Measurements from ENCODE around the gene TOX3. TPM values are rescaled to one million over a fixed set of nuclear protein-coding genes. Genes with fewer than 3 reads are reported as not detected.

The TOX3 gene
- total and polyA plus RNA-seq, 7 experiments from 2014 or later: not detected

GRCh38 chr16:52416888-52417287 is 130.1 kb downstream of the TOX3 start:
- H3K9me3 ChIP-seq (ENCODE audit: control insufficient read depth in 2 of 3, low read length in 3 of 3): no peaks in the 10 kb centered on the region
- DNase-seq: no peak
- no peaks in the 10 kb centered on the region for H3K4me1 ChIP-seq (ENCODE audit: control insufficient read depth in 2 of 2, insufficient read depth in 2 of 2, low read length in 2 of 2)
- H3K36me3 ChIP-seq (ENCODE audit: control insufficient read depth in 2 of 3, insufficient read depth in 3 of 3, low read length in 3 of 3): no peaks in the 10 kb centered on the region
- Mint-ChIP-seq H3K9me3 (peaks cover 2 to 33% (median 13%) of the 10 kb centered on the region in 11 donors), H3K4me3 (no peak overlapping the region), H3K4me1 (no peaks in the 10 kb centered on the region), H3K27me3 (peaks cover 0 to 10% (median 0%) of the 10 kb centered on the region in 5 donors), H3K27ac (no peak overlapping the region), H3K36me3 (no peaks in the 10 kb centered on the region)
- H3K27me3 ChIP-seq (ENCODE audit: control insufficient read depth in 2 of 2, insufficient read depth in 2 of 2, low read length in 2 of 2): no peaks in the 10 kb centered on the region
- H3K4me3 ChIP-seq (ENCODE audit: low read length): no peak overlapping the region
- no peak overlapping the region for H3K27ac ChIP-seq (ENCODE audit: low read depth, low read length)
- no peak for ATAC-seq
- intact Hi-C loops (cut with micrococcal nuclease): no loop called here
- CTCF ChIA-PET: no interaction called here
- POLR2A ChIA-PET: no interaction called here

GRCh38 chr16:52411011-52411410 is 135.9 kb downstream of the TOX3 start:
- no peaks in the 10 kb centered on the region for H3K27me3 ChIP-seq (ENCODE audit: control insufficient read depth in 2 of 2, insufficient read depth in 2 of 2, low read length in 2 of 2)
- POLR2A ChIA-PET: no interaction called here
- H3K4me1 ChIP-seq (ENCODE audit: control insufficient read depth in 2 of 2, insufficient read depth in 2 of 2, low read length in 2 of 2): no peaks in the 10 kb centered on the region
- no peak overlapping the region for H3K27ac ChIP-seq (ENCODE audit: low read depth, low read length)
- CTCF ChIA-PET: no interaction called here
- H3K4me3 ChIP-seq (ENCODE audit: low read length): no peak overlapping the region
- no peaks in the 10 kb centered on the region for H3K36me3 Mint-ChIP-seq
- H3K9me3 ChIP-seq (ENCODE audit: control insufficient read depth in 2 of 3, low read length in 3 of 3): no peaks in the 10 kb centered on the region
- no peak overlapping the region for H3K27ac Mint-ChIP-seq
- peaks cover 1 to 12% (median 4%) of the 10 kb centered on the region in 11 donors for H3K9me3 Mint-ChIP-seq
- no peaks in the 10 kb centered on the region for H3K27me3 Mint-ChIP-seq
- no peaks in the 10 kb centered on the region for H3K4me1 Mint-ChIP-seq
- no peak overlapping the region for H3K4me3 Mint-ChIP-seq
- intact Hi-C loops (cut with micrococcal nuclease): no loop called here
- H3K36me3 ChIP-seq (ENCODE audit: control insufficient read depth in 2 of 3, insufficient read depth in 3 of 3, low read length in 3 of 3): no peaks in the 10 kb centered on the region
- no peak for DNase-seq
- no peak for ATAC-seq

DNA sequence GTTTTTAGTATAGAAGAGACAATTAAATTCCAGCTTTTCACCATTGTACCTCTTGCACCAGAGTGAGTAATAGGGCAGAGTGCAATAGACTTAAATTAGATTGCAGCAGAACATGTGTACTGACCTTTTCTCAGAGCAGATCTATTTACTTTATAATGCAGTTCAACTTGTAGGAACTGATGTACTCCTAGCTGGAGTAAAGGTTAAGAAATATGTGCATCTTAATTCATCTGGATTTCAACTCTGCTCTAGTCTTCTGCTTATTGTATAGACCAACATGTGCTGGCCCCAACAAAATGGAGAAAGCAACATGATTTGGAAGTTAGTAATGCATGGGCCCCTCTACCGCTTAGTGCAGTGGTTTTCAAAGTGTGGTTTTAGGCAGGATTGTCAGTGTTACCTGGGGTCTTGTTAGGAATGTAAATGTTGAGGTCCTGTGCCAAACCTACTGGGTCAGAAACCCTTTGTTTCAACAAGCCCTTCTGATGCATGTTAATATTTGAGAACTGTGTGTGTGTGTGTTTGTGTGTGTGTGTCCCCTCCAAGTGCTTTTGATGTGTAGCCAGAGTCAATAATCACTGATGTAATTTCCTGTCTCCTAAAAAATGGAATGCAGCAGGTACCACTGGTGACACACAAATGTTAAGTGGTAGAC is 138.6 kb downstream of the TOX3 start:
- DNase-seq (no peak), ATAC-seq (no peak)
- ChIA-PET POLR2A (no interaction called here), CTCF (no interaction called here)
- Mint-ChIP-seq H3K36me3 (no peaks in the 10 kb centered on the region), H3K27ac (no peak overlapping the region), H3K27me3 (no peaks in the 10 kb centered on the region), H3K4me3 (no peak overlapping the region), H3K4me1 (no peaks in the 10 kb centered on the region), H3K9me3 (peaks cover 0 to 15% (median 5%) of the 10 kb centered on the region in 11 donors)
- H3K9me3 ChIP-seq (ENCODE audit: control insufficient read depth in 2 of 3, low read length in 3 of 3): peaks cover 0 to 3% (median 0%) of the 10 kb centered on the region in 3 experiments
- no peaks in the 10 kb centered on the region for H3K4me1 ChIP-seq (ENCODE audit: control insufficient read depth in 2 of 2, insufficient read depth in 2 of 2, low read length in 2 of 2)
- H3K27ac ChIP-seq (ENCODE audit: low read depth, low read length): no peak overlapping the region
- no peaks in the 10 kb centered on the region for H3K36me3 ChIP-seq (ENCODE audit: control insufficient read depth in 2 of 3, insufficient read depth in 3 of 3, low read length in 3 of 3)
- H3K27me3 ChIP-seq (ENCODE audit: control insufficient read depth in 2 of 2, insufficient read depth in 2 of 2, low read length in 2 of 2): no peaks in the 10 kb centered on the region
- intact Hi-C loops (cut with micrococcal nuclease): no loop called here
- H3K4me3 ChIP-seq (ENCODE audit: low read length): no peak overlapping the region

DNA sequence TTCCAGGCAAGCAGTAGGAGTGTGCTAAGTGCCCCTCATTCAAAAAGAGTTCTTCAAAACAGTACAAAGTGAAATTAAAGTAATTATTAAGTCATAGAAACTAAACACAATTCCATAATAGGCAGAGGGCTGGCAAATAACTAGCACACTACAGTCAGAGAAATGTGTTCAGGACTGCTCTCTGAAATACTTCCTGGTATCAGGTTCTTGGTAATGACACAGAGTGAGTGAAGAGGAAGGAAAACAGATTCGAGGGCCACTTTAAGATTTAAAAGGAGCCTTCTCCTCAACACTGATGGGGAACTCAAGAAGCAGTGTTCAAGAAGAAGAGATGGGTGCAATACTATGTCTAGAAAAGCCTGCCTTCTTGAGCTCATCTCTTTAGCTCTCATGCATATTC is 139.2 kb downstream of the TOX3 start:
- ChIA-PET POLR2A (no interaction called here), CTCF (no interaction called here)
- H3K4me3 Mint-ChIP-seq: no peak overlapping the region
- intact Hi-C loops (cut with micrococcal nuclease): no loop called here
- Histone ChIP-seq H3K4me1 (ENCODE audit: control insufficient read depth in 2 of 2, insufficient read depth in 2 of 2, low read length in 2 of 2) (no peaks in the 10 kb centered on the region), H3K9me3 (ENCODE audit: control insufficient read depth in 2 of 3, low read length in 3 of 3) (peaks cover 0 to 3% (median 0%) of the 10 kb centered on the region in 3 experiments), H3K36me3 (ENCODE audit: control insufficient read depth in 2 of 3, insufficient read depth in 3 of 3, low read length in 3 of 3) (no peaks in the 10 kb centered on the region), H3K27ac (ENCODE audit: low read depth, low read length) (no peak overlapping the region), H3K4me3 (ENCODE audit: low read length) (no peak overlapping the region), H3K27me3 (ENCODE audit: control insufficient read depth in 2 of 2, insufficient read depth in 2 of 2, low read length in 2 of 2) (no peaks in the 10 kb centered on the region)
- DNase-seq (no peak), ATAC-seq (no peak)
- no peaks in the 10 kb centered on the region for H3K36me3 Mint-ChIP-seq
- no peaks in the 10 kb centered on the region for H3K27me3 Mint-ChIP-seq
- H3K9me3 Mint-ChIP-seq: peaks cover 0 to 17% (median 6%) of the 10 kb centered on the region in 11 donors
- no peaks in the 10 kb centered on the region for H3K4me1 Mint-ChIP-seq
- no peak overlapping the region for H3K27ac Mint-ChIP-seq

GRCh38 chr16:52405441-52405840 is 141.5 kb downstream of the TOX3 start:
- no peaks in the 10 kb centered on the region for H3K4me1 Mint-ChIP-seq
- ATAC-seq (no peak), DNase-seq (no peak)
- H3K27ac Mint-ChIP-seq: no peak overlapping the region
- intact Hi-C loops (cut with micrococcal nuclease): no loop called here
- Histone ChIP-seq H3K27me3 (ENCODE audit: control insufficient read depth in 2 of 2, insufficient read depth in 2 of 2, low read length in 2 of 2) (no peaks in the 10 kb centered on the region), H3K4me1 (ENCODE audit: control insufficient read depth in 2 of 2, insufficient read depth in 2 of 2, low read length in 2 of 2) (no peaks in the 10 kb centered on the region), H3K36me3 (ENCODE audit: control insufficient read depth in 2 of 3, insufficient read depth in 3 of 3, low read length in 3 of 3) (no peaks in the 10 kb centered on the region), H3K9me3 (ENCODE audit: control insufficient read depth in 2 of 3, low read length in 3 of 3) (peaks cover 0 to 3% (median 0%) of the 10 kb centered on the region in 3 experiments), H3K27ac (ENCODE audit: low read depth, low read length) (no peak overlapping the region), H3K4me3 (ENCODE audit: low read length) (no peak overlapping the region)
- no peak overlapping the region for H3K4me3 Mint-ChIP-seq
- no peaks in the 10 kb centered on the region for H3K27me3 Mint-ChIP-seq
- no peaks in the 10 kb centered on the region for H3K36me3 Mint-ChIP-seq
- H3K9me3 Mint-ChIP-seq: peaks cover 0 to 8% (median 5%) of the 10 kb centered on the region in 11 donors
- ChIA-PET CTCF (no interaction called here), POLR2A (no interaction called here)

DNA sequence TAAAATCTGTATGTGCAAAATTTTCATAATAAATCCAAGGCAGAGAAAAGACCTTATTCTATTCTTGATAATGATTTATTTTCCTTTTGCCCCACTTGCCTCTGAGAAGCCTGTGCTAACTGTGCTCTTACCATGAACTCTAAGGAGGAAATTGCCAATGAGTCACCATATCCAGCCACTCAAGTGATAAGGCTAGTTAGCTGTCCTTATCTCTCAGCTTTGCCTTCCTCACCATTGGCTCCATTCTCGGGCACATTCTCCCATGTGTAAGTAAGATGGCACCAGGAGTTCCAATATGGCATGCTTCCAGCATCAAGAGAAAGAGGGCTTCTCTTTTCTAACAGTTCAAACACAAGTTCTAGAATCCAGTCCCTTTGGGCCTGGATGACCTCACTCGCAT is 142.4 kb downstream of the TOX3 start:
- H3K27ac ChIP-seq (ENCODE audit: low read depth, low read length): no peak overlapping the region
- intact Hi-C loops (cut with micrococcal nuclease): no loop called here
- Mint-ChIP-seq H3K4me3 (no peak overlapping the region), H3K9me3 (peaks cover 0 to 8% (median 5%) of the 10 kb centered on the region in 11 donors), H3K4me1 (no peaks in the 10 kb centered on the region), H3K27ac (no peak overlapping the region), H3K27me3 (no peaks in the 10 kb centered on the region), H3K36me3 (no peaks in the 10 kb centered on the region)
- no peak for ATAC-seq
- no peaks in the 10 kb centered on the region for H3K4me1 ChIP-seq (ENCODE audit: control insufficient read depth in 2 of 2, insufficient read depth in 2 of 2, low read length in 2 of 2)
- H3K27me3 ChIP-seq (ENCODE audit: control insufficient read depth in 2 of 2, insufficient read depth in 2 of 2, low read length in 2 of 2): no peaks in the 10 kb centered on the region
- H3K36me3 ChIP-seq (ENCODE audit: control insufficient read depth in 2 of 3, insufficient read depth in 3 of 3, low read length in 3 of 3): no peaks in the 10 kb centered on the region
- peaks cover 0 to 3% (median 0%) of the 10 kb centered on the region in 3 experiments for H3K9me3 ChIP-seq (ENCODE audit: control insufficient read depth in 2 of 3, low read length in 3 of 3)
- ChIA-PET POLR2A (no interaction called here), CTCF (no interaction called here)
- no peak for DNase-seq
- H3K4me3 ChIP-seq (ENCODE audit: low read length): no peak overlapping the region

DNA sequence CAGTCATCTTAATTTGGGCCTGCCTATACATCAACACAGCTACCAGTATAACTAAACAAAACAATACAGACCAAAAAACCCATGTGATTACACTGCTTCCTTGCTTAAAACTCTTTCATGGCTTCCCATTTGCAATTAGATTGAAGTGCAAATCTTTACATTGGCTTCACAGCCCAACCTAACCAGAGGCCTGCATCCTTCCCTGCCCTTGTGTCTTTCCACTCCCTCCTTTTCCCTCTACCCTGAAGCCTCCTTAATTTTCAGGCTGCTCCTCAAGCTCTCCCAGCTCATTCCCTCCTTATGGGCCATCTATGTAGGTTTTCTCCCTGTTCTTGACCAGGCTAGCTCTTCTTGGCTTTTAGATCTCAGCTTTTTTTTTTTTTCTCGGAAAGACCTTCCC is 147.8 kb downstream of the TOX3 start:
- Histone ChIP-seq H3K27me3 (ENCODE audit: control insufficient read depth in 2 of 2, insufficient read depth in 2 of 2, low read length in 2 of 2) (no peaks in the 10 kb centered on the region), H3K36me3 (ENCODE audit: control insufficient read depth in 2 of 3, insufficient read depth in 3 of 3, low read length in 3 of 3) (no peaks in the 10 kb centered on the region), H3K9me3 (ENCODE audit: control insufficient read depth in 2 of 3, low read length in 3 of 3) (peaks cover 0 to 3% (median 0%) of the 10 kb centered on the region in 3 experiments), H3K27ac (ENCODE audit: low read depth, low read length) (no peak overlapping the region), H3K4me1 (ENCODE audit: control insufficient read depth in 2 of 2, insufficient read depth in 2 of 2, low read length in 2 of 2) (no peaks in the 10 kb centered on the region), H3K4me3 (ENCODE audit: low read length) (no peak overlapping the region)
- CTCF ChIA-PET: no interaction called here
- Mint-ChIP-seq H3K27ac (no peak overlapping the region), H3K4me1 (no peaks in the 10 kb centered on the region), H3K36me3 (no peaks in the 10 kb centered on the region), H3K4me3 (no peak overlapping the region), H3K9me3 (peaks cover 1 to 19% (median 8%) of the 10 kb centered on the region in 11 donors), H3K27me3 (no peaks in the 10 kb centered on the region)
- DNase-seq (no peak), ATAC-seq (no peak)
- POLR2A ChIA-PET: no interaction called here
- intact Hi-C loops (cut with micrococcal nuclease): no loop called here
